ENCODE data around the gene TMEM39B.

The TMEM39B gene

GRCh38 chr1:32099426-32099825 lies 26.7 kb downstream of the TMEM39B start:
- Histone ChIP-seq H3K9ac (ENCODE audit: low read depth, low read length) (no peak overlapping the region), H3K4me1 (ENCODE audit: control insufficient read depth, insufficient read depth, low read length) (no peaks in the 10 kb centered on the region), H3K36me3 (ENCODE audit: control insufficient read depth, insufficient read depth, low read length) (peaks cover 61% of the 10 kb centered on the region), H3K27ac (ENCODE audit: low read depth, low read length) (no peak overlapping the region), H3K4me3 (ENCODE audit: low read depth, low read length) (no peak overlapping the region), H3K27me3 (ENCODE audit: control insufficient read depth, insufficient read depth, low read length) (no peaks in the 10 kb centered on the region), H3K9me3 (ENCODE audit: control insufficient read depth, insufficient read depth, low read length) (no peaks in the 10 kb centered on the region)

- Histone ChIP-seq H3K9me3 (ENCODE audit: control insufficient read depth, insufficient read depth, low read length) (no peaks in the 10 kb centered on the region), H3K4me3 (ENCODE audit: low read depth, low read length) (no peak overlapping the region), H3K9ac (ENCODE audit: low read depth, low read length) (no peak overlapping the region), H3K27me3 (ENCODE audit: control insufficient read depth, insufficient read depth, low read length) (no peaks in the 10 kb centered on the region), H3K27ac (ENCODE audit: low read depth, low read length) (no peak overlapping the region), H3K36me3 (ENCODE audit: control insufficient read depth, insufficient read depth, low read length) (peaks cover 51% of the 10 kb centered on the region), H3K4me1 (ENCODE audit: control insufficient read depth, insufficient read depth, low read length) (no peaks in the 10 kb centered on the region)
Measured at GRCh38 chr1:32100359-32100758, 27.6 kb downstream of the TMEM39B start.

- no peak overlapping the region for H3K9ac ChIP-seq (ENCODE audit: low read depth, low read length)
Measured at GRCh38 chr1:32100807-32101708, 28.3 kb downstream of the TMEM39B start.

GRCh38 chr1:32104127-32104526 lies 31.4 kb downstream of the TMEM39B start:
- Histone ChIP-seq H3K4me3 (ENCODE audit: low read depth, low read length) (no peak overlapping the region), H3K9me3 (ENCODE audit: control insufficient read depth, insufficient read depth, low read length) (no peaks in the 10 kb centered on the region), H3K27ac (ENCODE audit: low read depth, low read length) (no peak overlapping the region), H3K27me3 (ENCODE audit: control insufficient read depth, insufficient read depth, low read length) (no peaks in the 10 kb centered on the region), H3K36me3 (ENCODE audit: control insufficient read depth, insufficient read depth, low read length) (peaks cover 30% of the 10 kb centered on the region), H3K9ac (ENCODE audit: low read depth, low read length) (no peak overlapping the region), H3K4me1 (ENCODE audit: control insufficient read depth, insufficient read depth, low read length) (no peaks in the 10 kb centered on the region)

More at GRCh38 chr1:32100807-32101708, 28.3 kb downstream of the TMEM39B start:
- Histone ChIP-seq H3K36me3 (ENCODE audit: control insufficient read depth, insufficient read depth, low read length) (peaks cover 44% of the 10 kb centered on the region), H3K27ac (ENCODE audit: low read depth, low read length) (no peak overlapping the region), H3K4me1 (ENCODE audit: control insufficient read depth, insufficient read depth, low read length) (no peaks in the 10 kb centered on the region), H3K27me3 (ENCODE audit: control insufficient read depth, insufficient read depth, low read length) (no peaks in the 10 kb centered on the region), H3K9me3 (ENCODE audit: control insufficient read depth, insufficient read depth, low read length) (no peaks in the 10 kb centered on the region), H3K4me3 (ENCODE audit: low read depth, low read length) (no peak overlapping the region)

GRCh38 chr1:32105338-32105737 lies 32.6 kb downstream of the TMEM39B start:
- H3K36me3 ChIP-seq (ENCODE audit: control insufficient read depth, insufficient read depth, low read length) = peaks cover 20% of the 10 kb centered on the region
- no peak overlapping the region for H3K4me3 ChIP-seq (ENCODE audit: low read depth, low read length)
- no peaks in the 10 kb centered on the region for H3K4me1 ChIP-seq (ENCODE audit: control insufficient read depth, insufficient read depth, low read length)
- H3K9me3 ChIP-seq (ENCODE audit: control insufficient read depth, insufficient read depth, low read length) = no peaks in the 10 kb centered on the region
- H3K9ac ChIP-seq (ENCODE audit: low read depth, low read length) = no peak overlapping the region
- H3K27ac ChIP-seq (ENCODE audit: low read depth, low read length) = no peak overlapping the region
- H3K27me3 ChIP-seq (ENCODE audit: control insufficient read depth, insufficient read depth, low read length) = no peaks in the 10 kb centered on the region

GRCh38 chr1:32106663-32107275 lies 34.0 kb downstream of the TMEM39B start:
- Histone ChIP-seq H3K27ac (ENCODE audit: low read depth, low read length) (no peak overlapping the region), H3K36me3 (ENCODE audit: control insufficient read depth, insufficient read depth, low read length) (peaks cover 8% of the 10 kb centered on the region; the same call in 1 of the 2 replicates), H3K9ac (ENCODE audit: low read depth, low read length) (no peak overlapping the region), H3K9me3 (ENCODE audit: control insufficient read depth, insufficient read depth, low read length) (no peaks in the 10 kb centered on the region), H3K4me3 (ENCODE audit: low read depth, low read length) (no peak overlapping the region), H3K27me3 (ENCODE audit: control insufficient read depth, insufficient read depth, low read length) (no peaks in the 10 kb centered on the region), H3K4me1 (ENCODE audit: control insufficient read depth, insufficient read depth, low read length) (no peaks in the 10 kb centered on the region)

- Histone ChIP-seq H3K9me3 (ENCODE audit: control insufficient read depth, insufficient read depth, low read length) (no peaks in the 10 kb centered on the region), H3K9ac (ENCODE audit: low read depth, low read length) (peak within 1 kb of the TSS; percentile 91), H3K27me3 (ENCODE audit: control insufficient read depth, insufficient read depth, low read length) (no peaks in the 10 kb centered on the region), H3K4me3 (ENCODE audit: low read depth, low read length) (peak within 1 kb of the TSS; percentile 93), H3K27ac (ENCODE audit: low read depth, low read length) (peak within 1 kb of the TSS; percentile 92), H3K36me3 (ENCODE audit: control insufficient read depth, insufficient read depth, low read length) (no peaks in the 10 kb centered on the region), H3K4me1 (ENCODE audit: control insufficient read depth, insufficient read depth, low read length) (no peaks in the 10 kb centered on the region)
Measured at GRCh38 chr1:32107742-32108661, 35.3 kb downstream of the TMEM39B start, which contains the start of gene KPNA6. TSS of gene KPNA6 (plus strand) at chr1:32108056. CDS start at chr1:32108131, 75 bp downstream.

GRCh38 chr1:32111040-32111623 lies 38.4 kb downstream of the TMEM39B start:
- Histone ChIP-seq H3K4me1 (ENCODE audit: control insufficient read depth, insufficient read depth, low read length) (no peaks in the 10 kb centered on the region), H3K36me3 (ENCODE audit: control insufficient read depth, insufficient read depth, low read length) (no peaks in the 10 kb centered on the region), H3K4me3 (ENCODE audit: low read depth, low read length) (no peak overlapping the region), H3K27me3 (ENCODE audit: control insufficient read depth, insufficient read depth, low read length) (no peaks in the 10 kb centered on the region), H3K9ac (ENCODE audit: low read depth, low read length) (no peak overlapping the region), H3K9me3 (ENCODE audit: control insufficient read depth, insufficient read depth, low read length) (no peaks in the 10 kb centered on the region), H3K27ac (ENCODE audit: low read depth, low read length) (no peak overlapping the region)

GRCh38 chr1:32111789-32112188 lies 39.0 kb downstream of the TMEM39B start:
- Histone ChIP-seq H3K27ac (ENCODE audit: low read depth, low read length) (no peak overlapping the region), H3K36me3 (ENCODE audit: control insufficient read depth, insufficient read depth, low read length) (peaks cover 4% of the 10 kb centered on the region; the same call in 1 of the 2 replicates), H3K4me3 (ENCODE audit: low read depth, low read length) (no peak overlapping the region), H3K9me3 (ENCODE audit: control insufficient read depth, insufficient read depth, low read length) (no peaks in the 10 kb centered on the region), H3K4me1 (ENCODE audit: control insufficient read depth, insufficient read depth, low read length) (no peaks in the 10 kb centered on the region), H3K9ac (ENCODE audit: low read depth, low read length) (no peak overlapping the region), H3K27me3 (ENCODE audit: control insufficient read depth, insufficient read depth, low read length) (no peaks in the 10 kb centered on the region)

GRCh38 chr1:32112806-32113375 lies 40.2 kb downstream of the TMEM39B start:
- H3K4me1 ChIP-seq (ENCODE audit: control insufficient read depth, insufficient read depth, low read length) = no peaks in the 10 kb centered on the region
- H3K36me3 ChIP-seq (ENCODE audit: control insufficient read depth, insufficient read depth, low read length) = peaks cover 4% of the 10 kb centered on the region; the same call in 1 of the 2 replicates
- no peak overlapping the region for H3K9ac ChIP-seq (ENCODE audit: low read depth, low read length)
- no peaks in the 10 kb centered on the region for H3K9me3 ChIP-seq (ENCODE audit: control insufficient read depth, insufficient read depth, low read length)
- no peak overlapping the region for H3K4me3 ChIP-seq (ENCODE audit: low read depth, low read length)
- H3K27me3 ChIP-seq (ENCODE audit: control insufficient read depth, insufficient read depth, low read length) = no peaks in the 10 kb centered on the region
- H3K27ac ChIP-seq (ENCODE audit: low read depth, low read length) = no peak overlapping the region
